Right renal pelvis (tissue), 4 donors: ENCODE measurements around the gene HOXB8. TPM values are rescaled to one million over a fixed set of nuclear protein-coding genes. Genes with fewer than 3 reads are reported as not detected.

Source experiments
- DNase-seq, 4 donors: peaks; one replicate each; pipeline ENCODE4 v3.0.0-alpha.2; 2013; ENCODE audit warnings: low read depth in 4 of 4, low spot score in 3 of 4, missing footprints in 1 of 4
- polyA plus RNA-seq, 4 donors: library from polyadenylated mRNA; unstranded; fragments of 120-200 nt; gene quantifications; one replicate each; pipeline ENCODE4 v1.2.1, GENCODE V29; 2013; ENCODE audit not compliant: insufficient read length in 4 of 4

The HOXB8 gene
- polyA plus RNA-seq, 4 donors = 47.3 to 55.5 (median 48.6) TPM

GRCh38 chr17:48625495-48626244 lies 10.6 kb upstream of the HOXB8 start:
- DNase-seq = no peak

GRCh38 chr17:48624544-48625494 lies 9.7 kb upstream of the HOXB8 start:
- DNase-seq = no peak

- DNase-seq = no peak
These were observed 9.0 kb upstream of the HOXB8 start for GRCh38 chr17:48624118-48624517.

GRCh38 chr17:48623583-48623982 lies 8.5 kb upstream of the HOXB8 start:
- DNase-seq = no peak

GRCh38 chr17:48622857-48623256 lies 7.8 kb upstream of the HOXB8 start:
- no peak for DNase-seq

GRCh38 chr17:48621410-48622392 lies 6.6 kb upstream of the HOXB8 start:
- DNase-seq = no peak

- DNase-seq = no peak
These were observed 5.5 kb upstream of the HOXB8 start for GRCh38 chr17:48620461-48621139.

- no peak for DNase-seq
These were observed 4.8 kb upstream of the HOXB8 start for GRCh38 chr17:48619826-48620449.

GRCh38 chr17:48618256-48618896 lies 3.3 kb upstream of the HOXB8 start:
- peak in 1 of 4 donors; percentile 85 for DNase-seq

- no peak for DNase-seq
These were observed 2.6 kb upstream of the HOXB8 start for GRCh38 chr17:48617471-48618255.

GRCh38 chr17:48616717-48617470 lies 1.8 kb upstream of the HOXB8 start:
- DNase-seq = no peak

- DNase-seq = no peak
These were observed 1.0 kb upstream of the HOXB8 start for GRCh38 chr17:48615963-48616716.

GRCh38 chr17:48613862-48614694 lies 1.0 kb downstream of the HOXB8 start:
- DNase-seq = no peak

- DNase-seq = no peak
These were observed 2.0 kb downstream of the HOXB8 start for GRCh38 chr17:48612854-48613691.

GRCh38 chr17:48612456-48612853 lies 2.6 kb downstream of the HOXB8 start:
- DNase-seq = no peak
